OCI-LY7 (cell line): ENCODE results near the gene RAD21L1.

Source experiments
- EZH2phosphoT487 ChIP-seq: fragments of 200-600 bp; sonication (generic); IDR thresholded peaks from 2 replicates; pipeline ENCODE4 v1.6.1; 2018; ENCODE audit warnings: low read depth, borderline replicate concordance, mild to moderate bottlenecking, mixed run types, antibody characterized with exemption, low read length, moderate library complexity, mixed read lengths
- TF ChIP-seq, protein P1 (sequence below): fragments of 200-600 bp; sonication (generic); conservative IDR thresholded peaks from 2 replicates; pipeline ENCODE4 v1.5.1; 2014; ENCODE audit warnings: mild to moderate bottlenecking, antibody characterized with exemption, low read length, moderate library complexity, mixed read lengths

GRCh38 chr20:1195226-1195625 lies 30.6 kb upstream of the RAD21L1 start:
- TF ChIP-seq, protein P1, sequence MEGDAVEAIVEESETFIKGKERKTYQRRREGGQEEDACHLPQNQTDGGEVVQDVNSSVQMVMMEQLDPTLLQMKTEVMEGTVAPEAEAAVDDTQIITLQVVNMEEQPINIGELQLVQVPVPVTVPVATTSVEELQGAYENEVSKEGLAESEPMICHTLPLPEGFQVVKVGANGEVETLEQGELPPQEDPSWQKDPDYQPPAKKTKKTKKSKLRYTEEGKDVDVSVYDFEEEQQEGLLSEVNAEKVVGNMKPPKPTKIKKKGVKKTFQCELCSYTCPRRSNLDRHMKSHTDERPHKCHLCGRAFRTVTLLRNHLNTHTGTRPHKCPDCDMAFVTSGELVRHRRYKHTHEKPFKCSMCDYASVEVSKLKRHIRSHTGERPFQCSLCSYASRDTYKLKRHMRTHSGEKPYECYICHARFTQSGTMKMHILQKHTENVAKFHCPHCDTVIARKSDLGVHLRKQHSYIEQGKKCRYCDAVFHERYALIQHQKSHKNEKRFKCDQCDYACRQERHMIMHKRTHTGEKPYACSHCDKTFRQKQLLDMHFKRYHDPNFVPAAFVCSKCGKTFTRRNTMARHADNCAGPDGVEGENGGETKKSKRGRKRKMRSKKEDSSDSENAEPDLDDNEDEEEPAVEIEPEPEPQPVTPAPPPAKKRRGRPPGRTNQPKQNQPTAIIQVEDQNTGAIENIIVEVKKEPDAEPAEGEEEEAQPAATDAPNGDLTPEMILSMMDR = no peak
- no peak for TF ChIP-seq EZH2phosphoT487
